ENCODE measurements around the gene BTG3. TPM values are rescaled to one million over a fixed set of nuclear protein-coding genes. Genes with fewer than 3 reads are reported as not detected.

Gene BTG3
- 35.9 and 40.5 TPM in 2 replicates for total RNA-seq (2014; rRNA removed; shearing (Covaris generic))

DNA sequence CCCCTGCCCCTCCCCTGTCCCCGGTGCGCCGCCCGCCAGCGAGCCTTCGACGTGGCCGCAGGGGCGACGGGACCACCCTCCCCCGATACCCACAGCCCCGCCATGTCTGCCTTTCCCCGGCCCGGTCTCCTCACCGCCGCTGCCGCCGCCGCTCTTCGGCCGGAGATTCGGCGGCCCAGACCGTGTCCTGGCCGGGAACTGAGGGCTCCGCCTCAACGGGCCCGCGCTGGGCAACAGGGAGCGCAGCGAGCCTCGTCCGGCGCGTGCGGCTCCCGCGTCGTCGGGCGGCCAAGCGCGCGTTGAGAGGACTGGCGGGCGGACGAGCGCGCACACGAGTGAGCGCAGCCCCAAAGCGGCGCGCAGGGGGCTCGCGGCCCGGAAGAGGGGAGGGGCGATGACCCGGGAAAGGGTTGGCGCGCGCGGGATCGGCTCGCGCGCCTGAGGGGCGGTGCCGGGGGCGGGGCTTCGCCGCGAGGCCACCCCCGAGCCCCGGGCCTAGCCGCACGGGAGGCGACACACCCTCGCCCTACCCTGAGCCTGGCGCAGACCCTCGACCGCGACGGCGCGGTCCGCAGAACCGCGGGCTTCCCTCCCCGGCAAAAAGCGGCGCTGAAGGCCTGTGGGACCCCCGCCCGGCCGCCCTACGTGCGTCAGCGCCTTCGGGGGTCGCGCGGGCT, at the start of gene BTG3:
TSS of gene BTG3 (minus strand) at position 337 of the 677 bp plus-strand sequence. CDS start 3,757 bp downstream, outside the sequence.

Small RNA genes lying within 50 kb of the gene (small RNA-seq; reads per million reads assigned to genes)
- gene RF00019: not detected

Other genes with a start within 250 kb of the BTG3 start
- gene CXADR, start 99.9 kb downstream of the BTG3 start, total RNA-seq (2014; rRNA removed; shearing (Covaris generic)): 0.41 and 1.7 TPM in 2 replicates
- 6.4 and 6.6 TPM in 2 replicates for gene C21orf91, start 206.5 kb upstream of the BTG3 start, total RNA-seq (2014; rRNA removed; shearing (Covaris generic))

Data from A375 (cell line).